Heart right ventricle (tissue), 16 donors: ENCODE measurements around the gene TYROBP. TPM values are rescaled to one million over a fixed set of nuclear protein-coding genes. Genes with fewer than 3 reads are reported as not detected.
A peak's percentile ranks its signal among the peaks of the same experiment; 100 is the strongest.

Experiments
- ATAC-seq, 8 donors: fragments of 200-7000 bp; cut with Tn5 transposase; one replicate each; pipeline ENCODE4 v1.9.1; 2020; ENCODE audit warnings: mild to moderate bottlenecking in 8 of 8, moderate library complexity in 8 of 8, moderate number of reproducible peaks in 1 of 8
- DNase-seq, 2 donors: peaks; one replicate each; pipeline ENCODE4 v3.0.0-alpha.2; 2020
- H3K27ac ChIP-seq, 10 donors: fragments of 200-600 bp; sonication (generic) in 2 of 10; one replicate each; pipeline versions ENCODE4 v1.5.0 to v1.8.0; 2020 to 2022; ENCODE audit warnings: mild to moderate bottlenecking in 3 of 10
- H3K27me3 ChIP-seq, 7 donors: fragments of 200-600 bp; one replicate each; pipeline ENCODE4 v1.8.0; 2021 to 2022; ENCODE audit warnings: mild to moderate bottlenecking in 2 of 7
- H3K36me3 ChIP-seq, 9 donors: fragments of 200-600 bp; sonication (generic) in 1 of 9; one replicate each; pipeline versions ENCODE4 v1.5.0 to v1.8.0; 2020 to 2022; ENCODE audit warnings: mild to moderate bottlenecking in 2 of 9
- H3K4me1 ChIP-seq, 9 donors: fragments of 200-600 bp; sonication (generic) in 1 of 9; one replicate each; pipeline versions ENCODE4 v1.5.0 to v1.8.0; 2020 to 2022; ENCODE audit warnings: mild to moderate bottlenecking in 4 of 9
- H3K4me3 ChIP-seq, 10 donors: fragments of 200-600 bp; sonication (generic) in 2 of 10; one replicate each; pipeline versions ENCODE4 v1.5.0 to v1.8.0; 2020 to 2022; ENCODE audit warnings: mild to moderate bottlenecking in 7 of 10, moderate library complexity in 2 of 10
- H3K9me3 ChIP-seq, 11 donors: fragments of 200-600 bp in 10 of 11; sonication (generic) in 2 of 11; one replicate each; pipeline versions ENCODE4 v1.5.0 to v1.8.0; 2013 to 2022; ENCODE audit warnings: mild to moderate bottlenecking in 2 of 11, control low read depth in 1 of 11, moderate library complexity in 1 of 11
- WGBS, 2 donors: extraction: QIAGEN DNeasy Blood & Tissue Kit; methylation state at CpG; one replicate each; pipeline ENCODE4 v1.1.7; 2013; ENCODE audit warnings: inconsistent platforms in 1 of 2; 5-methylcytosine and 5-hydroxymethylcytosine counted together
- intact Hi-C, 10 donors: fragments of 100-400 bp; cut with DNase I; formaldehyde crosslinking; loops; one replicate each; pipeline versions ENCODE4 v1.11.1 to v1.14.2; 2022
- polyA plus RNA-seq, 2 donors: library from polyadenylated mRNA; stranded (reverse); fragments of 200-250 nt; gene quantifications; one replicate each; pipeline ENCODE4 v1.2.3, GENCODE V29; 2013
- total RNA-seq, 10 donors: library from RNA; stranded (reverse); fragmentation: NEBNext Ultra II Directional in 3 of 10; extraction: Animal tissue kit (Norgen Biotek cat#: 25700) in 3 of 10; gene quantifications; one replicate each; pipeline versions ENCODE4 v1.2.1 to v1.2.4, GENCODE V29; 2021 to 2023
- TF ChIP-seq, protein P1 (sequence below), 9 donors: fragments of 200-600 bp; sonication (generic) in 2 of 9; IDR thresholded peaks; one replicate each; pipeline versions ENCODE4 v1.5.0 to v1.8.0; 2021 to 2022; ENCODE audit warnings: antibody characterized with exemption in 9 of 9, mild to moderate bottlenecking in 5 of 9, moderate library complexity in 1 of 9
- donor health status: Arrhythmogenic right ventricular cardiomyopathy.
- donor health status: ischemic (EF 13 %, LVEDD 7.1; RV severe dilation, severe dysfunction).
- donor health status: healthy with polysubstance abuse.
- donor health status: DM: no; HTN: yes; CAD: no.
- donor health status: DM: no; HTN: no; CAD: no.
- donor health status: ischemic (EF 25% LVEDD 6.9; RV normal size, moderate dysfunction).
- donor health status: ischemic (EF 25% LVEDD 5.7; RV mildly dilated, moderate dysfunction).
- donor health status: healthy.
- donor health status: DM: yes; HTN: yes; CAD: no.
- donor health status: Ischemic cardiomyopathy.
- donor health status: ischemic (EF 35%, LVEDD 5.7; RV mildly dilated, moderate dysfunction).
- donor health status: nonischemic (EF 11% LVEDD 7.7; RV severe dilation, severe dysfunction).
- donor health status: DM: yes; HTN: yes; CAD: no.
- donor health status: PGD.
- donor health status: ischemic (EF 29% LVEDD 5.4; RV normal size, mild dysfunction).
- donor health status: nonischemic (EF 23%, LVEDD 6.1; RV moderate dilation, normal function).

TYROBP gene
- total and polyA plus RNA-seq, 12 donors: 8.4 to 122 (median 18.4) TPM

DNA sequence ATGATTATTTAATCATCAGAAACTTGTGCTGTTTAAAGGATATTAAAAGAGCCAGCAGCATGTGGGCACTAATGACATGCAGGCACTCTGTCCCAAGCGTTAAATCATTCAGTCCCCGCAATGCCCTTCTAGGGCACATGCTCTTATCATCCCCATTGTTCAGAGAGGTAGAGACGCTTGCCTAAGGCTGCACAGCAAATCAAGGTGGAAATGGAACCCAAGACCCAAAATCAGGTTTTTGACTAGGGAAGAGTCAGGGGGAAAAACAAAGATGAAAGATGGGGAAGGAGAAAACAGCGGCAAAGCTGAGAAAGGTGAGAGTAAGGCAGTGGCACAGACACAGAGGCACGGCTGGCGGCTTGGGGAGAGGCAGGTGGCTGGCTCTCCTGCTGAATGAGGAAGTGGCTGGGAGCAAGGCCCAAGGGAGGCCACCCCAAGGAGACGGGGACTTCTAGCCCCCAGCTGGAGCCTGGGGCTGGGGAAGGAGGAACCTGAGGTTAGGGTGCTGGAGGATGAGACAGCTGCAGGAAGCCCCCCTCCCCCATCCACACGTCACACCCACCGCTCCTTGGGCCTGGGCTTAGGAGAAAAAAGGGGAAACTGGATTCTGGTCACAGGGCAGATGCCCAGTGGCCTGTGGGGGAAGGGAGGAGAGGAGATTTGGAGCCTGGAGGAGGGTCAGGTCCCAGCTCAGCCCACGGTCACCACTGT is 1.0 kb upstream of the TYROBP start:
- H3K36me3 ChIP-seq: peaks cover 0 to 15% (median 0%) of the 10 kb centered on the region in 9 donors
- H3K27ac ChIP-seq: peak overlapping the region in 6 of 10 donors; percentile 48 to 96 (median 58)
- intact Hi-C loops: loop anchor here in 1 of 10 donors (5.0 kb wide), 1 partner anchor 943 kb away; the partner anchor contains the start of gene ZNF345
- peak; percentile 72 to 77 for DNase-seq
- no peaks in the 10 kb centered on the region for H3K9me3 ChIP-seq
- ATAC-seq: peak; percentile 79 to 89 (median 84)
- peak overlapping the region in 3 of 10 donors; percentile 18 to 64 (median 40) for H3K4me3 ChIP-seq
- TF ChIP-seq, protein P1, sequence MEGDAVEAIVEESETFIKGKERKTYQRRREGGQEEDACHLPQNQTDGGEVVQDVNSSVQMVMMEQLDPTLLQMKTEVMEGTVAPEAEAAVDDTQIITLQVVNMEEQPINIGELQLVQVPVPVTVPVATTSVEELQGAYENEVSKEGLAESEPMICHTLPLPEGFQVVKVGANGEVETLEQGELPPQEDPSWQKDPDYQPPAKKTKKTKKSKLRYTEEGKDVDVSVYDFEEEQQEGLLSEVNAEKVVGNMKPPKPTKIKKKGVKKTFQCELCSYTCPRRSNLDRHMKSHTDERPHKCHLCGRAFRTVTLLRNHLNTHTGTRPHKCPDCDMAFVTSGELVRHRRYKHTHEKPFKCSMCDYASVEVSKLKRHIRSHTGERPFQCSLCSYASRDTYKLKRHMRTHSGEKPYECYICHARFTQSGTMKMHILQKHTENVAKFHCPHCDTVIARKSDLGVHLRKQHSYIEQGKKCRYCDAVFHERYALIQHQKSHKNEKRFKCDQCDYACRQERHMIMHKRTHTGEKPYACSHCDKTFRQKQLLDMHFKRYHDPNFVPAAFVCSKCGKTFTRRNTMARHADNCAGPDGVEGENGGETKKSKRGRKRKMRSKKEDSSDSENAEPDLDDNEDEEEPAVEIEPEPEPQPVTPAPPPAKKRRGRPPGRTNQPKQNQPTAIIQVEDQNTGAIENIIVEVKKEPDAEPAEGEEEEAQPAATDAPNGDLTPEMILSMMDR (IDR thresholded peaks at IDR 0.05): no peak
- H3K27me3 ChIP-seq: peaks cover 0 to 14% (median 0%) of the 10 kb centered on the region in 7 donors
- WGBS, 2 donors: 70 to 75% methylated on average over 10 of the region's 10 CpGs
- peaks cover 0 to 70% (median 0%) of the 10 kb centered on the region in 9 donors for H3K4me1 ChIP-seq

GRCh38 chr19:35907377-35907745 is 734 bp downstream of the TYROBP start:
- 29 to 33% methylated on average over 12 of the region's 12 CpGs for WGBS, 2 donors
- peaks cover 0 to 6% (median 0%) of the 10 kb centered on the region in 7 donors for H3K27me3 ChIP-seq
- DNase-seq (no peak), ATAC-seq (no peak)
- peaks cover 0 to 17% (median 0%) of the 10 kb centered on the region in 9 donors for H3K36me3 ChIP-seq
- intact Hi-C loops: loop anchor here in 1 of 10 donors (5.0 kb wide), 1 partner anchor 945 kb away; the partner anchor contains the start of gene ZNF345
- H3K4me3 ChIP-seq: peak overlapping the region in 7 of 10 donors; percentile 18 to 64 (median 36)
- peak overlapping the region in 6 of 10 donors; percentile 48 to 96 (median 54) for H3K27ac ChIP-seq
- H3K4me1 ChIP-seq: peaks cover 0 to 70% (median 0%) of the 10 kb centered on the region in 9 donors
- TF ChIP-seq, protein P1 (IDR thresholded peaks at IDR 0.05): no peak
- no peaks in the 10 kb centered on the region for H3K9me3 ChIP-seq

GRCh38 chr19:35905178-35905727 is 2.8 kb downstream of the TYROBP start:
- no peaks in the 10 kb centered on the region for H3K9me3 ChIP-seq
- intact Hi-C loops: loop anchor here in 1 of 10 donors (5.0 kb wide), 1 partner anchor 947 kb away; the partner anchor contains the start of gene ZNF345
- peak overlapping the region in 1 of 10 donors; percentile 64 for H3K4me3 ChIP-seq
- peaks cover 0 to 67% (median 2%) of the 10 kb centered on the region in 9 donors for H3K4me1 ChIP-seq
- peaks cover 0 to 17% (median 0%) of the 10 kb centered on the region in 9 donors for H3K36me3 ChIP-seq
- TF ChIP-seq, protein P1 (IDR thresholded peaks at IDR 0.05): no peak
- DNase-seq (no peak), ATAC-seq (no peak)
- peaks cover 0 to 6% (median 0%) of the 10 kb centered on the region in 7 donors for H3K27me3 ChIP-seq
- 71 to 77% methylated on average over 6 of the region's 6 CpGs for WGBS, 2 donors
- H3K27ac ChIP-seq: peak overlapping the region in 5 of 10 donors; percentile 2 to 96 (median 47)

DNA sequence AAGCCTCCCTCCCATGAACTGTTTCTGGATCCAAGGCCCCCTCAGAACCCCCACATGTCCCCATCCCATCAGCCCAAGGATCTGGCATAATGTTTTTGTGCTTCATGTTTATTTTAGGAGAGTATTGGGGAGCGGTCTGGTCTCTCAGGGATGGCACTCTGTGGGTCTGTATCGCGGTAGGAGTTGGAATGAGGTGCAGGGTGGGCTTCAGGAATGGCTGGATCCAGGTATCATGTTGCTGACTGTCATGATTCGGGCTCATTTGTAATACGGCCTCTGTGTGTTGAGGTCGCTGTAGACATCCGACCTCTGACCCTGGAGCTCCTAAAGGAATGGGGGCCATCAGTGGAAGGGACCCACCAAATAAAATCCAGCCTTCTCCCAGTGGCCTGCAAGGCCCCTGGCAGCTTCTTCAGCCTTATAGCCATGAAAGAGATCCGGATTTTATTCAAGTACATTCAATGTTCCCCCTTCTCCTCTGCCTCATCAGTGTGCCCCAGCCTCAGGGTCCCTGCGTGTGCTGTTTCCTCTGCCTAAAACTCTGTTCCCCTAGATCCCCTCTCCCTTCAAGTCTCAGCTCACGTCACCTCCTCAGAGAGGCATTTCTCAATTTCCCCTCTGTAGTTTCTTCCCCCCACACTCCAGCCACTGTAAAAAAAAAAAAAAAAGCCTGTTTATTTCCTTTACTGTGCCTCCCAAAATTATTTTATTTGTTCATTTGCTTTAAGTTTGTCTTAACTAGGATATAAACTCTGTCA is 3.6 kb downstream of the TYROBP start:
- no peaks in the 10 kb centered on the region for H3K9me3 ChIP-seq
- peaks cover 0 to 60% (median 4%) of the 10 kb centered on the region in 9 donors for H3K4me1 ChIP-seq
- H3K27me3 ChIP-seq: peaks cover 0 to 3% (median 0%) of the 10 kb centered on the region in 7 donors
- TF ChIP-seq, protein P1 (IDR thresholded peaks at IDR 0.05): no peak
- 84 to 87% methylated on average over 10 of the region's 10 CpGs for WGBS, 2 donors
- intact Hi-C loops: loop anchor here in 1 of 10 donors (5.0 kb wide), 1 partner anchor 948 kb away; the partner anchor contains the start of gene ZNF345
- H3K36me3 ChIP-seq: peaks cover 0 to 17% (median 0%) of the 10 kb centered on the region in 9 donors
- H3K4me3 ChIP-seq: peak overlapping the region in 1 of 10 donors; percentile 68
- H3K27ac ChIP-seq: peak overlapping the region in 5 of 10 donors; percentile 47 to 96 (median 88)
- DNase-seq (no peak), ATAC-seq (no peak)
